GM23338 (cell line): ENCODE data around the gene HDAC11. TPM values are rescaled to one million over a fixed set of nuclear protein-coding genes. Genes with fewer than 3 reads are reported as not detected.

Source experiments
- ATAC-seq: fragments of 200-7000 bp; cut with Tn5 transposase; 3 replicates; pipeline ENCODE4 v1.9.1; 2020
- DNase-seq: peaks from one replicate; pipeline ENCODE4 v3.0.0-alpha.2; 2015; ENCODE audit warnings: low spot score
- H2AFZ ChIP-seq: fragments of 200-600 bp; sonication (generic); 2 replicates; pipeline ENCODE4 v1.8.0; 2016; ENCODE audit warnings: antibody characterized with exemption, mild to moderate bottlenecking, moderate library complexity
- H3F3A ChIP-seq: fragments of 200-600 bp; sonication (generic); replicated peaks from 2 replicates; pipeline ENCODE4 v1.8.0; 2017; ENCODE audit warnings: antibody characterized with exemption, mixed run types, low read depth
- H3K27ac ChIP-seq: fragments of 200-600 bp; sonication (generic); 2 replicates; pipeline ENCODE4 v1.6.1; 2016; ENCODE audit warnings: low read depth
- H3K27me3 ChIP-seq: fragments of 200-600 bp; sonication (generic); 2 replicates; pipeline ENCODE4 v1.8.0; 2016; ENCODE audit warnings: mild to moderate bottlenecking, mixed run types, moderate library complexity; ENCODE audit not compliant: insufficient read depth
- H3K36me3 ChIP-seq: fragments of 200-600 bp; sonication (generic); 2 replicates; pipeline ENCODE4 v1.8.0; 2016; ENCODE audit warnings: mild to moderate bottlenecking; ENCODE audit not compliant: insufficient read depth
- H3K4me1 ChIP-seq: fragments of 200-600 bp; sonication (generic); 2 replicates; pipeline ENCODE4 v1.8.0; 2016; ENCODE audit warnings: mild to moderate bottlenecking, moderate library complexity; ENCODE audit not compliant: insufficient read depth
- H3K4me2 ChIP-seq: fragments of 200-600 bp; sonication (generic); 2 replicates; pipeline ENCODE4 v1.7.1; 2017; ENCODE audit warnings: mixed run types
- H3K4me3 ChIP-seq: fragments of 200-600 bp; sonication (generic); 2 replicates; pipeline ENCODE4 v1.6.1; 2016; ENCODE audit warnings: mixed run types
- H3K79me2 ChIP-seq: fragments of 200-600 bp; sonication (generic); replicated peaks from 2 replicates; pipeline ENCODE4 v1.8.0; 2017; ENCODE audit warnings: mild to moderate bottlenecking; ENCODE audit not compliant: insufficient read depth
- H3K9me2 ChIP-seq: fragments of 200-600 bp; sonication (generic); 2 replicates; pipeline ENCODE4 v1.8.0; 2017; ENCODE audit not compliant: insufficient read depth
- H4K20me1 ChIP-seq: fragments of 200-600 bp; sonication (generic); replicated peaks from 2 replicates; pipeline ENCODE4 v1.8.0; 2017; ENCODE audit warnings: mild to moderate bottlenecking; ENCODE audit not compliant: insufficient read depth
- H3K27ac Mint-ChIP-seq: 2 replicates; pipeline ENCODE4 v1.8.0; 2020; ENCODE audit warnings: inconsistent platforms, mild to moderate bottlenecking, moderate library complexity, mixed read lengths
- H3K27me3 Mint-ChIP-seq: 3 replicates; pipeline ENCODE4 v1.8.0; 2022; ENCODE audit warnings: low read depth, mild to moderate bottlenecking, moderate library complexity, mixed read lengths, inconsistent platforms; ENCODE audit not compliant: insufficient read depth, poor library complexity
- H3K36me3 Mint-ChIP-seq: 3 replicates; pipeline ENCODE4 v1.8.0; 2021; ENCODE audit warnings: low read depth, mild to moderate bottlenecking, inconsistent platforms, moderate library complexity, mixed read lengths
- H3K4me1 Mint-ChIP-seq: 3 replicates; pipeline ENCODE4 v1.8.0; 2020; ENCODE audit warnings: mild to moderate bottlenecking, inconsistent platforms, mixed read lengths
- H3K4me3 Mint-ChIP-seq: 3 replicates; pipeline ENCODE4 v1.8.0; 2021; ENCODE audit warnings: moderate library complexity, mild to moderate bottlenecking, inconsistent platforms, mixed read lengths
- H3K9me3 Mint-ChIP-seq: 3 replicates; pipeline ENCODE4 v1.8.0; 2020; ENCODE audit warnings: moderate library complexity, mild to moderate bottlenecking, inconsistent platforms, mixed read lengths
- CREB1 ChIP-seq: fragments of 250-450 bp; sonication (Bioruptor Pico); IDR thresholded peaks from 2 replicates; pipeline ENCODE4 v1.5.0; 2020; ENCODE audit warnings: low read depth, mild to moderate bottlenecking, moderate library complexity
- EZH2 ChIP-seq: fragments of 200-600 bp; sonication (generic); IDR thresholded peaks from one replicate; pipeline ENCODE4 v1.8.0; 2017; ENCODE audit warnings: antibody characterized with exemption, mild to moderate bottlenecking, low read depth; ENCODE audit not compliant: unreplicated experiment
- EZH2phosphoT487 ChIP-seq: fragments of 200-600 bp; sonication (generic); IDR thresholded peaks from one replicate; pipeline ENCODE4 v1.8.1; 2018; ENCODE audit warnings: antibody characterized with exemption; ENCODE audit not compliant: unreplicated experiment
- JUNB ChIP-seq: IDR thresholded peaks from one replicate; pipeline ENCODE4 v1.6.1; 2016; ENCODE audit warnings: antibody characterized with exemption; ENCODE audit not compliant: unreplicated experiment
- NANOG ChIP-seq: IDR thresholded peaks from 2 replicates; pipeline ENCODE4 v1.6.1; 2016; ENCODE audit warnings: antibody characterized with exemption, borderline replicate concordance
- POLR2AphosphoS5 ChIP-seq: IDR thresholded peaks from 2 replicates; pipeline ENCODE4 v1.6.1; 2016; ENCODE audit warnings: antibody characterized with exemption, low read depth
- ZNF114 ChIP-seq: fragments of 250-450 bp; sonication (Bioruptor Pico); IDR thresholded peaks from 2 replicates; pipeline ENCODE4 v1.5.0; 2020; ENCODE audit warnings: mild to moderate bottlenecking, moderate library complexity
- ZNF331 ChIP-seq: fragments of 250-450 bp; sonication (Bioruptor Pico); IDR thresholded peaks from 2 replicates; pipeline ENCODE4 v1.5.0; 2020; ENCODE audit warnings: low read depth, mild to moderate bottlenecking, moderate library complexity
- polyA plus RNA-seq: library from polyadenylated mRNA; unstranded; fragments of >200 nt; fragmentation: Nextera tagmentation; extraction: Ambion mirVana; gene quantifications from 2 replicates; pipeline ENCODE4 v1.2.1, GENCODE V29; 2016
- total RNA-seq: library from RNA; depleted of rRNA; stranded (reverse); fragments of >200 nt; shearing (Covaris generic); gene quantifications from 2 replicates; pipeline ENCODE4 v1.2.3, GENCODE V29; 2014
- TF ChIP-seq, protein P1 (sequence below): fragments of 250-450 bp; sonication (Bioruptor Pico); IDR thresholded peaks from 2 replicates; pipeline ENCODE4 v1.5.0; 2020; ENCODE audit warnings: mild to moderate bottlenecking, moderate library complexity
- TF ChIP-seq, protein P2 (sequence below): IDR thresholded peaks from 2 replicates; pipeline ENCODE4 v1.6.1; 2016; ENCODE audit warnings: antibody characterized with exemption
- TF ChIP-seq, protein P3 (sequence below), 2 experiments: fragments of 200-600 bp in 1 of 2; sonication (generic) in 1 of 2; conservative IDR thresholded peaks; 2 replicates each; pipeline versions ENCODE4 v1.5.1 to v1.6.1; 2016 to 2017; ENCODE audit warnings: antibody characterized with exemption in 2 of 2, low read depth in 2 of 2, mild to moderate bottlenecking in 2 of 2, moderate library complexity in 1 of 2

Gene HDAC11
- total and polyA plus RNA-seq, 2 experiments from 2014 or later: 5.4 to 15.8 TPM

DNA sequence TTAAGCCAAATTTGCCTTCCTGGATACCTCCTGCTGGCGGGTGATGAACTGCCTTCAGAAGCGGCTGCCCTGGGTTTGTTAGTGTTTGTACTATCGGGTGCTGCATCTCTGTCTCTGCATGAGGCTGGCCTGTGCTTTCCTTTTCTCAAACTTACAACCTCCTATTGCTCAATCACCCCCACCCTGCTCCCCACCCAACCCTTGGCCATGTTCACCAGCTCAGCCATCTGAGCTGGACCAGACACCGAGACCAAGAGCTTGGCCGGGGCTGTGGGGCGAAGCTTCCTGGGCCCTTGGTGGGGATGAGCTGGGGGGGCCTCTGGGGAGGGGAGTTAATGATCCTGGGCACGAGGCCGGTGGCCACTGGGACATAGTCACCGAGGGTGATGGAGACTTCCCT is 52.0 kb downstream of the HDAC11 start (continued):
- TF ChIP-seq, protein P1, sequence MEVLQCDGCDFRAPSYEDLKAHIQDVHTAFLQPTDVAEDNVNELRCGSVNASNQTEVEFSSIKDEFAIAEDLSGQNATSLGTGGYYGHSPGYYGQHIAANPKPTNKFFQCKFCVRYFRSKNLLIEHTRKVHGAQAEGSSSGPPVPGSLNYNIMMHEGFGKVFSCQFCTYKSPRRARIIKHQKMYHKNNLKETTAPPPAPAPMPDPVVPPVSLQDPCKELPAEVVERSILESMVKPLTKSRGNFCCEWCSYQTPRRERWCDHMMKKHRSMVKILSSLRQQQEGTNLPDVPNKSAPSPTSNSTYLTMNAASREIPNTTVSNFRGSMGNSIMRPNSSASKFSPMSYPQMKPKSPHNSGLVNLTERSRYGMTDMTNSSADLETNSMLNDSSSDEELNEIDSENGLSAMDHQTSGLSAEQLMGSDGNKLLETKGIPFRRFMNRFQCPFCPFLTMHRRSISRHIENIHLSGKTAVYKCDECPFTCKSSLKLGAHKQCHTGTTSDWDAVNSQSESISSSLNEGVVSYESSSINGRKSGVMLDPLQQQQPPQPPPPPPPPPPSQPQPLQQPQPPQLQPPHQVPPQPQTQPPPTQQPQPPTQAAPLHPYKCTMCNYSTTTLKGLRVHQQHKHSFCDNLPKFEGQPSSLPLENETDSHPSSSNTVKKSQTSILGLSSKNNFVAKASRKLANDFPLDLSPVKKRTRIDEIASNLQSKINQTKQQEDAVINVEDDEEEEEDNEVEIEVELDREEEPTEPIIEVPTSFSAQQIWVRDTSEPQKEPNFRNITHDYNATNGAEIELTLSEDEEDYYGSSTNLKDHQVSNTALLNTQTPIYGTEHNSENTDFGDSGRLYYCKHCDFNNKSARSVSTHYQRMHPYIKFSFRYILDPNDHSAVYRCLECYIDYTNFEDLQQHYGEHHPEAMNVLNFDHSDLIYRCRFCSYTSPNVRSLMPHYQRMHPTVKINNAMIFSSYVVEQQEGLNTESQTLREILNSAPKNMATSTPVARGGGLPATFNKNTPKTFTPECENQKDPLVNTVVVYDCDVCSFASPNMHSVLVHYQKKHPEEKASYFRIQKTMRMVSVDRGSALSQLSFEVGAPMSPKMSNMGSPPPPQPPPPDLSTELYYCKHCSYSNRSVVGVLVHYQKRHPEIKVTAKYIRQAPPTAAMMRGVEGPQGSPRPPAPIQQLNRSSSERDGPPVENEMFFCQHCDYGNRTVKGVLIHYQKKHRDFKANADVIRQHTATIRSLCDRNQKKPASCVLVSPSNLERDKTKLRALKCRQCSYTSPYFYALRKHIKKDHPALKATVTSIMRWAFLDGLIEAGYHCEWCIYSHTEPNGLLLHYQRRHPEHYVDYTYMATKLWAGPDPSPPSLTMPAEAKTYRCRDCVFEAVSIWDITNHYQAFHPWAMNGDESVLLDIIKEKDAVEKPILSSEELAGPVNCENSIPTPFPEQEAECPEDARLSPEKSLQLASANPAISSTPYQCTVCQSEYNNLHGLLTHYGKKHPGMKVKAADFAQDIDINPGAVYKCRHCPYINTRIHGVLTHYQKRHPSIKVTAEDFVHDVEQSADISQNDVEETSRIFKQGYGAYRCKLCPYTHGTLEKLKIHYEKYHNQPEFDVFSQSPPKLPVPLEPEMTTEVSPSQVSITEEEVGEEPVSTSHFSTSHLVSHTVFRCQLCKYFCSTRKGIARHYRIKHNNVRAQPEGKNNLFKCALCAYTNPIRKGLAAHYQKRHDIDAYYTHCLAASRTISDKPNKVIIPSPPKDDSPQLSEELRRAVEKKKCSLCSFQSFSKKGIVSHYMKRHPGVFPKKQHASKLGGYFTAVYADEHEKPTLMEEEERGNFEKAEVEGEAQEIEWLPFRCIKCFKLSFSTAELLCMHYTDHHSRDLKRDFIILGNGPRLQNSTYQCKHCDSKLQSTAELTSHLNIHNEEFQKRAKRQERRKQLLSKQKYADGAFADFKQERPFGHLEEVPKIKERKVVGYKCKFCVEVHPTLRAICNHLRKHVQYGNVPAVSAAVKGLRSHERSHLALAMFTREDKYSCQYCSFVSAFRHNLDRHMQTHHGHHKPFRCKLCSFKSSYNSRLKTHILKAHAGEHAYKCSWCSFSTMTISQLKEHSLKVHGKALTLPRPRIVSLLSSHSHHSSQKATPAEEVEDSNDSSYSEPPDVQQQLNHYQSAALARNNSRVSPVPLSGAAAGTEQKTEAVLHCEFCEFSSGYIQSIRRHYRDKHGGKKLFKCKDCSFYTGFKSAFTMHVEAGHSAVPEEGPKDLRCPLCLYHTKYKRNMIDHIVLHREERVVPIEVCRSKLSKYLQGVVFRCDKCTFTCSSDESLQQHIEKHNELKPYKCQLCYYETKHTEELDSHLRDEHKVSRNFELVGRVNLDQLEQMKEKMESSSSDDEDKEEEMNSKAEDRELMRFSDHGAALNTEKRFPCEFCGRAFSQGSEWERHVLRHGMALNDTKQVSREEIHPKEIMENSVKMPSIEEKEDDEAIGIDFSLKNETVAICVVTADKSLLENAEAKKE (CRISPR knock-in tag): no peak
- TF ChIP-seq POLR2AphosphoS5 (no peak), EZH2phosphoT487 (no peak), EZH2 (no peak), JUNB (no peak), ZNF114 (no peak)
- TF ChIP-seq, protein P2, sequence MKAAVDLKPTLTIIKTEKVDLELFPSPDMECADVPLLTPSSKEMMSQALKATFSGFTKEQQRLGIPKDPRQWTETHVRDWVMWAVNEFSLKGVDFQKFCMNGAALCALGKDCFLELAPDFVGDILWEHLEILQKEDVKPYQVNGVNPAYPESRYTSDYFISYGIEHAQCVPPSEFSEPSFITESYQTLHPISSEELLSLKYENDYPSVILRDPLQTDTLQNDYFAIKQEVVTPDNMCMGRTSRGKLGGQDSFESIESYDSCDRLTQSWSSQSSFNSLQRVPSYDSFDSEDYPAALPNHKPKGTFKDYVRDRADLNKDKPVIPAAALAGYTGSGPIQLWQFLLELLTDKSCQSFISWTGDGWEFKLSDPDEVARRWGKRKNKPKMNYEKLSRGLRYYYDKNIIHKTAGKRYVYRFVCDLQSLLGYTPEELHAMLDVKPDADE: no peak

DNA sequence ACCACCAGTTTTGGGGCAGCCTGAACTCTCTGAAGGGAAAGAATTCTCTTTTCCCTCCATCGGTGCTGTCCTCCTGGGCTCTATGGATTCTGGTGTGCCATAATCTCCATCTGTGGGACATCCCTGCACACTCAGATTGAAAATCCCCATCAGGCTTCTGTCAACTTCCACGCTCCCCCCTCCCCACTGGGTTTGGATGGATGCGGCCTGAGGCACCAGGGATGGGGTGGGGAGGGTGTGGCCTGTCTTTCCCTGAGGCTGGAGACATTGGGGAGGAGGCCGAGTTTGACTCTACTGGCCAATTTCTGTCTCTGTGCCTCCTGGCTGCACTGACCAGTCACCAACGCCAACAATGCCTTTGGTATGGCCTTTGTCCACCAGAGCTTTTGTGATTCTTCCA is 52.5 kb downstream of the HDAC11 start:
- Mint-ChIP-seq H3K27me3 (peaks cover 20% of the 10 kb centered on the region), H3K9me3 (no peaks in the 10 kb centered on the region; the same call in 2 of the 3 replicates), H3K36me3 (no peaks in the 10 kb centered on the region; the same call in 2 of the 3 replicates), H3K27ac (no peak overlapping the region), H3K4me1 (peaks cover 29% of the 10 kb centered on the region), H3K4me3 (no peak overlapping the region)
- DNase-seq (no peak), ATAC-seq (no peak)
- Histone ChIP-seq H3F3A (no peaks in the 10 kb centered on the region), H3K79me2 (no peaks in the 10 kb centered on the region), H3K4me1 (peaks cover 9% of the 10 kb centered on the region), H4K20me1 (no peaks in the 10 kb centered on the region), H3K27me3 (no peaks in the 10 kb centered on the region), H3K9me2 (no peaks in the 10 kb centered on the region), H3K36me3 (no peaks in the 10 kb centered on the region), H3K27ac (no peak overlapping the region), H3K4me2 (no peak overlapping the region), H2AFZ (no peak overlapping the region), H3K4me3 (no peak overlapping the region)
- TF ChIP-seq, protein P3, sequence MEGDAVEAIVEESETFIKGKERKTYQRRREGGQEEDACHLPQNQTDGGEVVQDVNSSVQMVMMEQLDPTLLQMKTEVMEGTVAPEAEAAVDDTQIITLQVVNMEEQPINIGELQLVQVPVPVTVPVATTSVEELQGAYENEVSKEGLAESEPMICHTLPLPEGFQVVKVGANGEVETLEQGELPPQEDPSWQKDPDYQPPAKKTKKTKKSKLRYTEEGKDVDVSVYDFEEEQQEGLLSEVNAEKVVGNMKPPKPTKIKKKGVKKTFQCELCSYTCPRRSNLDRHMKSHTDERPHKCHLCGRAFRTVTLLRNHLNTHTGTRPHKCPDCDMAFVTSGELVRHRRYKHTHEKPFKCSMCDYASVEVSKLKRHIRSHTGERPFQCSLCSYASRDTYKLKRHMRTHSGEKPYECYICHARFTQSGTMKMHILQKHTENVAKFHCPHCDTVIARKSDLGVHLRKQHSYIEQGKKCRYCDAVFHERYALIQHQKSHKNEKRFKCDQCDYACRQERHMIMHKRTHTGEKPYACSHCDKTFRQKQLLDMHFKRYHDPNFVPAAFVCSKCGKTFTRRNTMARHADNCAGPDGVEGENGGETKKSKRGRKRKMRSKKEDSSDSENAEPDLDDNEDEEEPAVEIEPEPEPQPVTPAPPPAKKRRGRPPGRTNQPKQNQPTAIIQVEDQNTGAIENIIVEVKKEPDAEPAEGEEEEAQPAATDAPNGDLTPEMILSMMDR (conservative IDR thresholded peaks at IDR 0.05; ENCODE audit: low read depth in 2 of 2): no peak
- TF ChIP-seq POLR2AphosphoS5 (no peak), ZNF114 (no peak), JUNB (no peak), EZH2 (no peak), NANOG (no peak), ZNF331 (CRISPR knock-in tag) (no peak), CREB1 (CRISPR knock-in tag) (no peak)
- TF ChIP-seq, protein P2: no peak
